Fibroblast of mammary gland (primary cell): Measurements from ENCODE around the gene CTIF.

ENCODE experiments used
- DNase-seq: peaks from one replicate; pipeline ENCODE4 v3.0.0-alpha.2; 2010; ENCODE audit warnings: low read depth
- H3K4me3 ChIP-seq: 2 replicates; pipeline ENCODE4 v1.5.1; 2011; ENCODE audit warnings: low read depth, mild to moderate bottlenecking, low read length, moderate library complexity; ENCODE audit not compliant: control insufficient read depth
- CTCF ChIP-seq: conservative IDR thresholded peaks from 2 replicates; pipeline ENCODE4 v1.5.1; 2011; ENCODE audit warnings: low read depth, low read length, inconsistent platforms; ENCODE audit not compliant: control insufficient read depth, insufficient read depth

CTIF gene

GRCh38 chr18:48836231-48836805, 297.5 kb downstream of the CTIF start:
- no peak overlapping the region for H3K4me3 ChIP-seq
- no peak for DNase-seq
- no peak for TF ChIP-seq CTCF

- H3K4me3 ChIP-seq = no peak overlapping the region
- no peak for DNase-seq
- no peak for TF ChIP-seq CTCF
Observed at GRCh38 chr18:48836806-48837615, 298.2 kb downstream of the CTIF start.

GRCh38 chr18:48837676-48838075, 298.8 kb downstream of the CTIF start:
- TF ChIP-seq CTCF = no peak
- no peak overlapping the region for H3K4me3 ChIP-seq
- no peak for DNase-seq

GRCh38 chr18:48838166-48838775, 299.4 kb downstream of the CTIF start:
- no peak for TF ChIP-seq CTCF
- H3K4me3 ChIP-seq = no peak overlapping the region
- peak; percentile 26 for DNase-seq

GRCh38 chr18:48838921-48839818, 300.3 kb downstream of the CTIF start:
- TF ChIP-seq CTCF = no peak
- H3K4me3 ChIP-seq = no peak overlapping the region
- DNase-seq = peak; percentile 82

GRCh38 chr18:48839819-48840490, 301.1 kb downstream of the CTIF start:
- no peak for DNase-seq
- no peak for TF ChIP-seq CTCF
- no peak overlapping the region for H3K4me3 ChIP-seq
